Iris pigment epithelial cell (primary cell): ENCODE results near the gene APOL6.

ENCODE experiments used
- DNase-seq: peaks from one replicate; pipeline ENCODE4 v3.0.0-alpha.2; 2011; ENCODE audit warnings: low read depth

Gene APOL6, protein sequence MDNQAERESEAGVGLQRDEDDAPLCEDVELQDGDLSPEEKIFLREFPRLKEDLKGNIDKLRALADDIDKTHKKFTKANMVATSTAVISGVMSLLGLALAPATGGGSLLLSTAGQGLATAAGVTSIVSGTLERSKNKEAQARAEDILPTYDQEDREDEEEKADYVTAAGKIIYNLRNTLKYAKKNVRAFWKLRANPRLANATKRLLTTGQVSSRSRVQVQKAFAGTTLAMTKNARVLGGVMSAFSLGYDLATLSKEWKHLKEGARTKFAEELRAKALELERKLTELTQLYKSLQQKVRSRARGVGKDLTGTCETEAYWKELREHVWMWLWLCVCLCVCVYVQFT

DNA sequence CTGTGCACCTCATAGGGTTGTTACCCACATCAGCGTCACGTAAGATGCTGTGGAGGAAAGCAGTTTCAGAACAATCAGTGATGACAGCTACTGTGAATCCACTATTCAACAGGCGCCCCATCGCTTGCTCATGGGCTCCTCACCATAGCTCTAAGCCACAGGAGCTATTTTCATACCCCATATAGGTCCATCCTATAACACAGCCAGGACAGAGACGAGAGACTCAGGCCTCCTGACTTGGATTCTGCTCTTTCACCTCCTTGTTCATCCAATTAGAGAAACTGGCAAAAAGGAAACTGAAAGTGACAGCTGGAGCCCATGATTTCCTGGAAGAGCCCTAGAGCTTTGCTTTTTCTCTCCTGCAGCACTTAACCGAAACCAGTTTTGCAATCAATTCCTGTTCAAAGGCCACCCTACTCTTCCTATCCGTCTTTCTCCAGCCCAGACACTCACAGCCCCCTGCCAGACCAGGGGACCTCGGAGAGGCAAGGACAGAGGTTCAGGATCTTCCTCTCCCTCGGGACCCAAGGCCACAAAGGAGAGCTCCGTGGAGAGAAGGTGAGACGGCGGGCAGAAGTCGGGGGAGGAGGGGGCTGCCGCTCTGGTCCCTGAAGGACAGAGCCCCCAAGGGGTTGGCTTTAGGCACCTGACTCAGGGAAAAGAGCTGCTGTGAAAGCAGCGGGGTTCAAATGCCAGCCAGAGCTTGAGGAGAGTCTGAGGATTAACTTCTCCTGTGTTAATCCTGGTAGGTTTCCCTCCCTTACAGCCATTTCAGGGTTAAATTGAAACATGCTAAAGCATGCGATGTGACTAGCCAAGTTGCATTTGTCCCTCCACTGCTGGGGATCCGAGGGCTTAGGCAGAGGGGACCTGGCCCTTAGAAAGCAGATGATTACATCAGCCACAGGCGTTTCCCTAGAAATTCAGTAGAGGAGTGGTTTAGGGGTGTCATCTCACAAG lies at the start of gene APOL6:
Gene APOL6 (plus strand): TSS at position 381 of the 960 bp plus-strand sequence. CDS start 7,980 bp downstream, outside the sequence.
- DNase-seq = peak; percentile 87

DNA sequence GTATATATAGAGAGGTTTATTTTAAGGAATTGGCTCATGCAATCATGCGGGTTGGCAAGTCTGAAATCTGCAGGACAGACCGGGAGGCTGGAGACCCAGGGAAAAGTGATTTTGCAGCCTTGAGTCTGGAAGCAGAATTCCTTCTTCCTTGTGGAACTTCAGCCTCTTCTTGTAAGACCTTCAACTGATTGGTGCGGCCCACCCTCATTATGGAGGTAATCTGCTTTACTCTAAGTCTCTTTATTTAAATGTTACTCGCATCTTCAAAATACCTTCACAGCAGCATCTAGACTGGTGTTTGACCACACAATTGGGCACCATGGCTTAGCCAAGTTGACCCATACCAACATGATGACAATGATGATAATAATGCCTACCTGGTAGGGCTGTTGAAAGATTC lies 48.9 kb upstream of the APOL6 start:
- DNase-seq = no peak

DNA sequence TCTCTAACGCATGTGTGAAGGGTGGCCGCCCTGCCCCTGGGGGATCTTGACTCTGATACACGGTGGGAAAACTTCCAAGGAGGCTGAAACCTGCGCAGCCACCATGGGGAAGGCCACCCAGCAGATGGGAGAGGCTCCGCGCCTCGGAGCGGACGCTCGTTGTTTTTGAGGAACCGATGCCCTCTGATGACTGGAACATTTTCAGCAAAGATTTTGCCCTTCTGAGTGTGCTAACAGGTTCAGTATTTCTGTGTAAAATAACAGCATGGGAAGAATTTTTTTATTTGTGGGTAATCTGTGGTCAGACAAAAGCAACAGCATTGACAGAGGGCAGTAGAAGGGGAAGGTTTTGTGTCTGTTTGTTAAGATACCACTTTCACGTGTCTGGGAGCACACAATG lies 47.8 kb upstream of the APOL6 start:
- no peak for DNase-seq

DNA sequence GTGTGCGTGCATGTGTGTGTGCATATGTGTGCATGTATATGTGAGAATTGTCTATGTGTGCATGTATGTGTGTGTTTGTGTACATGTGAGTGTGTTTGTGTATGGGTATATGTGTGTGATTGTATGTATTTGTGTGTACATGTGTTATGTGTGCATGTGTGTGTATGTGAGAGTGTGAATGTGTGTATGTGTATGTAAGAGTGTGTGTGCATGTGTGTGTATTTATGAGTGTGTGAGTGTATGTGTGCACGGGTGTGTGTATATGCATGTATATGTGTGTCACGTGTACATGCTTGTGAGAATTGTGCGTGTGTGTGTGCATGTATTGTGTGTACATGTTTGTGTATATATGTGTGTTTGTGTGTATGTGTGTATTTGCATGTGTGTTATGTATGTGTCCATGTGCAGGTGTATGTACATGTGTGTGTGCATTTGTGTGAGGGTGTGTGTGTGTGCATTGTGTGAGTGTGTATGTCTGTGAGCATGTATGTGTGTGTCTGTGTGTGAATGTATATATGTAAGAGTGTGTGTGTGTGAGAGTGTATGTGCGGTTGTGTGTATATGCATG lies 47.1 kb upstream of the APOL6 start:
- no peak for DNase-seq

DNA sequence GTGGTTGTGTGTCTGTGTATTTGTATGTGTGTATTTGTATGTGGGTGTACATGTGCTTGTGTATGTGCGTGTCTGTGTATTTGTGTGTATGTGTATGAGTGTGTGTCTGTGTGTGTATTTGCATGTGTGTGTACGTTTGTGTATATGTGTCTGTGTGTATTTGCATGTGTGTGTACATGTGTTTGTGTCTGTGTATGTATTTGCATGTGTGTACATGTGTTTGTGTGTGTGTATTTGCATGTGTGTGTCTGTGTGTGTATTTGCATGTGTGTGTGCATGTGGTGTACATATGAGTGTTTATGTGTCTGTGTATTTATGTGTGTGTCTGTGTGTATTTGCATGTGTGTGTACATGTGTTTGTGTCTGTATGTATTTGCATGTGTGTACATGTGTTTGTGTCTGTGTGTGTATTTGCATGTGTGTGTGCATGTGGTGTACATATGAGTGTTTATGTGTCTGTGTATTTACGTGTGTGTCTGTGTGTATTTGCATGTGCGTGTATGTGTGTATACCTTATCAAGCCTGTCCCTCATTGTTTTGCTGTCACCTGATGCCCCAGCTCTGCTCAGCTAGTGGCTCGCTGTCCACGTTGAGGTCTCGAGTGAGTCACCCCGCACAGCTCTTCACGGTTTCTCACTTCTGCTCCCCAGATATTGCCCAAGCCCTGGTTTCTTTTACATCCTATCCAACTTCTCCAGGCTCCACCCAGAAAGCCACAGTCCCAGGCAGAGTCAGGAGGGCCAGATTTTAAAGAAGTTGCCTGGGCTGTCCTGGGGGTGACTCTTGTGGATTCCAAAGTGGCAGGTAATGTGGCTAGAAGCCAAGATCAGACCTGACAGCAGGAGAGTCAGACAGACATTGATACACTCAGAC lies 46.3 kb upstream of the APOL6 start:
- DNase-seq = peak; percentile 92

DNA sequence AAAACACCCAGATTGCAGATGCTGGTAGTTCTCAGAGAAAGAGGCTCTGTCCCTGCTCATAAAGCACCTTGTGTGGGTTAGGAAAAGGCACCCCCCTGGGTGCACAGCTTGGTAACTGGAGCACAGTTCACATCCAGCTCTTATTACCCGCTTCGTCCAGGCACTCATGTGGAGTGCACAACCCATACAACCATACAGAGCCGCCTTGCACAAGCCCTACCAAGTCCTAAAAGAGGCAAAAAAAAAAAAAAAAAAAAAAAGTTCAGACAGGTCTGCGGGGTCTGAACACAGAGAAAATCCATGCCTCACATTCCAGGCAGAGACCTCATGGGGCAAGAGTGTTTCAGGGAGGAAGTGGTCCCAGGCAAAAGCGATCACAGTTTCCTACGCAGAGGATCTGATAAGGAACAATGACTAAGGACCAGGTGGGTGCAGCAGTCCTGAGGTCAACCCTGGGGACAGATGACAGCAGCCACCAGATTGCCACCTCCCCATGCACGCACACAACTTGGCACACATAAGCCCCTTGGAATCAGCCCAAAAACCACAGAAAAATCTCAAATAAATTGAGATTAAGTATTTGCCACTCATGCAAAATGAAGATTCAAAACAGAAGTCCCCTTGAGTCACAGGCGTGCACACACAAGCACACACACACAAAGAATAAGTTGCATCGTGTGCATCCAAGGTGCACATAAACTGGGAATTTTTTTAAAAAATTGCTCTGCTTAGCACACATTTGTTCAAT lies 43.5 kb upstream of the APOL6 start:
- DNase-seq = peak; percentile 6

DNA sequence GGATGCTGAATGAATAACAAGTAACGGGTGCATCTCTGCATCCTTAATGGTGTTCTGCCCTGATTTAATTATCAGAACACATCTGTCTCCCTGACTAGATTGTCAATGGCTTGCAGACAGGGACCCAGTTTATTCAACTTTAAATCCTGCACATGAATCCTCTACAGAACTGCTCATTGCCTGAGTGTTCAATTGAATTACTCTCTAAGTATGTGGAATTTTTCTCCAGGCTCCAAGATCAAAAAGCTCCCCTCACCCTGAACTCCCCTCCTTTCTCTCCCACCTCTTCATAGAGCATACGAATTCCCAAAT lies 42.9 kb upstream of the APOL6 start:
- no peak for DNase-seq

DNA sequence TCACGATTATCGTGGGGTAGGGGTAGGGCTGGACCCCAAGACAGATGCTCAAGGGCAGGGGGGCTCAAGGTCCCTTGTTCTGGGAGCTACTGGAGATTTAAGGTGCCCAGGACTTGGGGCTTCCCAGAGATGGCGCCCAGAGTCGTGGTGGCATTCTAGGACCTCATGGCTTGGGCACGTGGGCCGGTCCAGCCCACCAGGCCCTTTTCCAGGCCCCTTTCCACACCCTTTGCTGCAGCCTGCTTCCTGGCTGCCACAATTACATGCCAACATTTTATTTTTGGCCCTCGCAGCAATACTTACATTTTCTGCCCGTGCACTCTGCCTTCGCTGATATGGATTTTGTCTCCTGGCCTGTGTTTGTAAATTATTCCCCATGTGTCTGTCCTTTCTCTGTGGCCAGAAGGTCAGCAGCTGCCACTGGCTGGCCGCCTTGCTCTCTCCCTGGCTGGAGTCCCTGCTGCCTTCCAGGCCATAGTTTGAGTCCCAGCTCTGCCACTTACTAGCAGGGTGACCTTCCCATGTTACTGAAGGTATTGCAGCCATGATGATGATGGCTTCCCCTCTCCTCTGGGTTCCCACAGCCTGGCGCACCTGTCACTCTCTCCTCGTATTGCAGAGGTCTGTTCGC lies 42.3 kb upstream of the APOL6 start:
- DNase-seq = no peak

DNA sequence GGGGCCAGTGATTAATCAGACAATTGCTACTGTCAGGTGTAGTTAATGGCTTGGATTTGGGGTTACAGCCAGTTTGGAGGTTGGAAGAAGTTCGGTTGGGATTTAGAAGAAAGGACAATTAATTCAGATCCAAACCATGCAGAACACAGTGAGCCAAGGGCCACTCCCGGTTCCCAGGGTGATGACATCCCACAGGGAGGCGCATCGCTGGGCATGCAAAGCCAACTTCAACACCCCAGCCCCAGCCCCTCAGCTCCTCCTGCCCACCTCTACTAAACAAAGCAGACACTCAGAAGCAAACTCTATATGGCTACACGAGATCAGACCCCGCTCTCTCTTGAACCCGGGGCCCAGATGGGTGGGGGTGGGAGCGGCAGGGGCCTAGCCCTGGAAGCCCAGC lies 41.3 kb upstream of the APOL6 start:
- DNase-seq = no peak

DNA sequence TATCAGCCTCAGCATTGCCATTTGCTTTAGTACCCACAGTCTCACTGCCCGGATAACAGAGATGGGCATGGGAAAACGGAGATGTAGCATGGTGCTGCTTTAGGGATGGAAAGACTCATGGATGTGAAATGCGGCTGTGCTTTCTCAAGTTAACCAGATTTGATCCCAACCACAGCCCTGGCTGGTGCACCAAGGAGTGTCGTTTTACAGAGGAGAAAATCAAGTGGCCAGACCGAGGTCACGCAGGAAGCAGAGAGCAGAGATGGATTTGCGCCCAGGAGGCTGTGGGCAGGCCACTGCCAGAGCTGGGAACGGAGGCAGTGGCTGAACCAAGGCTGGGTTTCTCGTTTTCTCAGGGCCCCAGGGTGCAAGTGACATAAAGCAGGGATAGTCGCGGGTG lies 40.2 kb upstream of the APOL6 start:
- no peak for DNase-seq

DNA sequence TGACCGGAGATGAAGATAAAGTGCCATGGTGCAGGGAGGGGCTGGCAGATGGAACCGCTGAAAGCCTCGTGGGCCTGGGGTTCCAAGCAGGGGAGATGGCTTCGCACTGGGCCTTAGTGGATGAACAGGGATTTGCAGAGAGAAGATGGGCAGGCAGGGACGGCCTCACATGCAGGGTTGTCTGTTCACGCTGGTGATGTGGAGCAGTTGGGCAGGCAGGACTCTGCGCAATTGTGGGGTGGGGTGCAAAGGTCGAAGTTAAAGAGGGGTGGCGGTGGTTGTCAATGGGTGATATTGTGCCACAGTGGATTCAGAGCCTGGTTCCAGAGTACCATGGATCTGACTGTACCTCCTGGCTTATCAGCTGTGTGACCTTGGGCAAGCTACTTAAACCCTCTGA lies 39.0 kb upstream of the APOL6 start:
- no peak for DNase-seq

DNA sequence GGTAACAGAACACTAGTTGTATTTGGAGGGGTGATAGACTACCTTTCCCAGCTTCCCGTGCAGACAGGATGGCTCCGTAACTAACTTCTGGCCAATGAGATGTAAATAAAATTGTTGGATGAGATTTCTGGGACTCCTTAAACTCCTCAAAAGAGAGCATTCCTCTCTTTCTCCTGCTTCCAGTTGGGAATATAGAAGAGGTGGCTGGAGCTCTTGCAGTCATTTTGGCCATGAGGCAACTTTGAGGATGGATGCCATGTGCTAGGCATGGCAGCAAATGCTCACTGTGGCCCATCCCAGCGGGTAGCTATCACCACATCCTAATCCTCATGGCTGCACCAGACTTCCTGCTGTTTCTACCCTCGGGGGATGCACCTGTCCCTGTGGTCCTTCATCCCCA lies 38.5 kb upstream of the APOL6 start:
- DNase-seq = no peak

DNA sequence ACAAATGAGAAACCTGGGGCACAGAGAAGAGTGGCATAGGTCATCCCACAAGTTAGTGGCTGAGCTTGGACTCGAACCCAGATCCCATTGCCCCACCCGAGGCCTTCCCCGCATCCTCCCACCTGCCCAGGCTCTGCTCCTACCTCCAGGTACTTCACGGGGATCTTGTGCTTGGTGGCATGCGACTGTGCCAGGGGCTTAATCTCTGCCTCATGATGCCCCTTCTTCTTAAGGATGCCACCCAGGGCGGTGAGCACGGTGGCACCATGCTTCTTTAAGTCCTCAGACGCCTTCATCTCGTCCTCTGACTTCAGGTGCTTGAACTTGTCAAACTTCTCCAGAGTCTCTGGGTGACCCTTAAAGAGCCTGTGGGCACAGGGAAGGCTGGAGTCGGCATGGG lies 37.5 kb upstream of the APOL6 start:
- DNase-seq = no peak

DNA sequence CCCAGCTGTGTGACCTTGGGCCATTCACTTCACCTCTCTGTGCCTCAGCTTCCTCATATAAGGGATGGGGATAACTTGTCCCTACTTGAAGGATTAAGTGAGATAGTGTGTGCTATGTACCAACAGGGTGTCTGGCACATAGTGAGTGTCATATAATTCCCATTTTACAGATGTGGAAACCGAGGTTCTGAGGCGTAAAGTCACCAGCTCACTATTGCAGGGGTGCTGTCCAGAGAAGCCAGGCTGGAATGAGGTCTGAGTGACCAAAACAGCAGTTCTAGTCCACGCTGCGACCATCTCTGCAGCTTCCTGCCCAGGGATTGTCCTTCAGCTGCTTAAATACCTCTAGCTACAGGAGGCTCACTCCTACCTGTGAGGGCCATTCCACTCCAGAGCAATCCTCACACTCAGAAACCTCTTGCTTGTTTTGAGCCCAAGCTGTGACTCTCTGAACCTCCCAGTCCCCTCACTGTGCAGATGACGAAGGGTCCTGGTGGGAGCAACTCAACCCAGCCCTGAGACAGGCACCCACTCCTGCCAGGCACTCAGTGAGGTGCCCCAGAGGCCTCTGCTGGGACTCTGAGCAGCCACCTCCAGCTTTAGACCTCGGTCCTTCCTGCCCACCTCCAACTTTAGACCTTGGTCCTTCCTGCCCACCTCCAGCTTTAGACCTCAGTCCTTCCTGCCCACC lies 36.9 kb upstream of the APOL6 start:
- DNase-seq = no peak

DNA sequence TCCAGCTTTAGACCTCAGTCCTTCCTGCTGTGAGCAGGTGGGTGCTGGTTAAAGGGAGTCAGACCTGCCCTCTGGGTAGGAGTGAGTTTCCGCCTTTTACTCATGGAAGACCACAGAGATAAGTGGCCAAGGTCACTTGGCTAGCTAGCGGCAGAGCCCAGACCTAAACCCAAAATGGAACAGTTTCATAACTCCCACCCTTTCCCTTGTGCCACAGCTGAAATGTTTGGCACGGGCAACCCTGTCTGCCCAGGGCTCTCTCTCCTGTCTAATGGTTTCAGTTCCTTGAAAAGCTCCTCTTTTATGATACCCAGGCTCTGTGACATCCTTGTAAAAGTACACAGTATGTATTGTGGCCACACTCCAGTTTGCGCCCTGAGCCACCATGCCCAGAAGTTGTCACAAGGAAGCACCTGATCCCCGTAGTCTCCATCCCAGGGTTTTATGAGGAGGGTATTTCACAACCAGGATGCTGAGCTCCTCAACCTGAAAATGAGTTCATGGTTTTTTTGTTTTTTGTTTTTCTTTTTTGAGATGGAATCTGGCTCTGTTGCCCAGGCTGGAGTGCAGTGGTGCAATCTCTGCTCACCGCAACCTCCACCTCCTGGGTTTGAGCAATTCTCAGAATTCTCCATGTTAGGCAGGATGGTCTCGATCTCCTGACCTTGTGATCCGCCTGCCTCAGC lies 36.2 kb upstream of the APOL6 start:
- no peak for DNase-seq

DNA sequence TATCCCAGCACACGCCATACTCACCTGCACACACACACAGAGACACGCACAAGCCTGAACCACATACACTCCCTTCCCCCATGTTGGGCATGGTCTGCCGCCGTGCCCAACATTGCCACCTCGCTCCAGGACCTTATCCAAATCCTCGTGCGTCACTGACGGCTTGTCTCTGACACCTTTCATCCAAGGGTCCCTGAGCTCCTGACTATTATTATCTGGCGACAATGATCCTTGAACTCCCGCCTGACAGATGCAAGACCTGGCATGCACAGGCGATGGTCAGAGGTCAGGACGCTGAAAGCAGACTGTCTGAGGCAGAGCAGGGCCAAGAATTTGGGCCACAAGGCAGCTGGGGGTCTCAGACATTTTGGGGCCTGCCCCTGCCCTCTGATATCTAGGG lies 35.3 kb upstream of the APOL6 start:
- DNase-seq = no peak

DNA sequence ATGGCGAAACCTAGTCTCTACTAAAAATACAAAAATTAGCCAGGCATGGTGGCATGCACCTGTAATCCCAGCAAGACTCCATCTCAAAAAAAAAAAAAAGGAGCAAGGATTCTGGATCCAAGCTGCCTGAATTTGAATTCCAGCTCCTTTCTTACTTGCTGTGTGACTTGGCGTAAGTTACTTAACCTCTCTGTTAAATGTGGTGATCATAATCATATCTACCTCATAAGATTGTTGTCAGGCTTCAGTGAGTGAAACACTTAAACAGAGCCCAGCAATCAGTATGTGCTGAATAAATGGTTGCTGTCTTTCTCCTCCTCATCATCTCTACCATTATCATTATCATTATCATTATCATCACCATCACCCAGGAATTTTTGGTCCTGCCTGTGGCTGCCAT lies 33.8 kb upstream of the APOL6 start:
- DNase-seq = no peak

DNA sequence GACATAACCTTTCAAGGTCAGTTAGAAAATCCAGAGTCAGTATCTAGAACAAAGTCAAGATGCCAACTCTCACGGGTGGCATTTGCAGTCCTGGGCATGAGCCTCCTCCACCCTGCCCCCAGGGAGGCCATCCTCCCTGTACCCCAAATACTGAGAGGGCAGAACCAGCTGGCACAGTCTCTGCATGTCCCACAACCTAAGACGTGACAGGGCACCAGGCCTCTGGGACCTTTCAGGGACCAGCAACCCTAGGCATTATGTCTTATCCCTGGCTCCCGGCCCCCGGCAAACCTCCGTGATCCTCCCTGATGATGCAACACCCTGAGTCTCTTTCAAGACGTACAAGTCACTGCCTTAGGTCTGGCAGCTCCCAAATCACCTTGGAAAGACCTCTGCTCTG lies 33.1 kb upstream of the APOL6 start:
- no peak for DNase-seq

DNA sequence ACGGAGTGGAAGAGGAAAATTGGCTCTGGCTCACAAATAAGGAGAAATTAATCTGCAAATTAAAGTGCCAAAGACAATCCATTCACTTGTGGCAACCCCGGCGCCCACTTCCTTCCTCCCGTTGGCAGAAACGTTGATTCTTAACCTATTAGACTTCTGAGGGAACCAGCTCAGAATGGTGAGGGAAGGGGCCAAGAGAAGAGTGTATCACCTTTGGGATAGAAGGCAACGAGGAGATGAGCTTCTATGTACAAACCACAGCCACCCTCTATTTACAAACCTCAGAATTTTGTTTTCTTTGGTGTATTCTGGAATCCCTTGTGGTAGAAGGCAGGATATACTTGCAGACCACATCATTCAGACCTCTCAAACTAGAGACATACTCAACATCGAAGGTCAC lies 32.2 kb upstream of the APOL6 start:
- DNase-seq = no peak
